Stimulated activated CD4-positive, alpha-beta T cell treated with anti-CD3 and anti-CD28 coated beads, Interleukin-12 subunit alpha, Interleukin-12 subunit beta, amount 100 ng/mL, for 24 hours (primary cell): Measurements from ENCODE around the gene ZFY.
A peak's percentile ranks its signal among the peaks of the same experiment; 100 is the strongest.

Experiments used
- DNase-seq, 2 experiments: peaks; one replicate each; pipeline ENCODE4 v3.0.0-alpha.2; 2020; ENCODE audit warnings: low read depth in 2 of 2

The ZFY gene

DNA sequence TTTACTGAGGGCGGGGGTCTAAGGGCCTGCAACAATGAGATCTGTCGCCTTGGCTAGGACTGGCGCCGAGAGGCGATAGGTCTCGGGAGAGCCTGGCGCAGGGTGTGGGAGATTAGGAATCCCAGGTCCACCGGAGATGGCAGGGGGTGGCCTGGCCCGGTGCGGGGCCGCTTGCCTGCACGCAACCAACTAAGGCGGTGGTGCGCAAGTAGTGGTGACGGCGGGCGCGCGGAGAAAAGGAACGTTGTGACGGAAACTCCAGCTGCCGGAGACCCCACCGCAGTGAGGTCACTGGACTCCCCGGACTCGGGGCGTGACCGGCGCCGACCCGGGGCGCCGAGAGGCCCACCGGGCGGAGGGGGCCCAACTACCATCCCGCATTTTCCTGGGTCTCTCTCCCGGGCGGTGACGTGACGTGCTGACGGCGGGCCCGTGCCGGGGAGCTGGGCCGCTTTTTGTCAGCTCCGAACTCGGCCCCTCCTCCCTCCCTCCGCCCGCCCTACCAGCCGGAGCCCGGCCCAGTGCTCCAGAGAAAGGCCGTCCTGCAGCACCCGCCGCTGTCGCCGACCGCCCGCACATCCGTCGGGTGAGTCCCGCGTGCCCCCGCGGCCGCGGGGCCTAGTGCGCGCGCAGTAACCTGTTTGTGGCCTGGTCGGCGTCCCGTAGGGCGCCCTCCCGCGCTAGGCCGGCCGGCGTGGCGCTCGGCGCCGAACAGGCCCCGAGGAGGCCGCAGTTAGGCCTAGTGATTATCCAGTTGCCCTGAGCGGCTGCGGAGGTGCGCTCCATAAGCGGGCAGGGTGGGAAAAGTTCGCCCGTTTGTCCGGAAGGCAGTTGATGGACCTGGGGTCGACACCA, at the start of gene ZFY:
Gene ZFY (plus strand): TSS at position 521 of the 855 bp plus-strand sequence. CDS start 18,556 bp downstream, outside the sequence.
- DNase-seq: peak; percentile 35 to 48

DNA sequence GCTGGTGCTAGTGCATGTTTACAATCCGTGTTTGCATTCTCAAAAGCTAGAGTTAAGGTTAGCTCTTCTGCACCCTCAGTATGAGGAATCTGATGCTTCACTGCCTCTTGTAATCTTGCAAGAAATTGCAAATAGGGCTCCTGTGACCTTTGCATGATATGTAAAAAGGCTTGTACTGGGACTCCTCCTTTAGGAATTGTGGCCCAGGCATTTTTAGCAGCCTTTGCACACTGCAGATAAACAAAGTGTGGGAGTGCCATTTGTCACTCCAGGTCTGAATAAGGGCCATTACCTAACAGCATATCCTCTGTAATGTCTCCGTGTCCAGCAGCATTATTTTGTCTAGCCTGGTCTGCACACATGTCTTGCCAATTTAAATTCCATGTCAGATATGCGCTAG, 49.3 kb upstream of the ZFY start:
- no peak for DNase-seq

DNA sequence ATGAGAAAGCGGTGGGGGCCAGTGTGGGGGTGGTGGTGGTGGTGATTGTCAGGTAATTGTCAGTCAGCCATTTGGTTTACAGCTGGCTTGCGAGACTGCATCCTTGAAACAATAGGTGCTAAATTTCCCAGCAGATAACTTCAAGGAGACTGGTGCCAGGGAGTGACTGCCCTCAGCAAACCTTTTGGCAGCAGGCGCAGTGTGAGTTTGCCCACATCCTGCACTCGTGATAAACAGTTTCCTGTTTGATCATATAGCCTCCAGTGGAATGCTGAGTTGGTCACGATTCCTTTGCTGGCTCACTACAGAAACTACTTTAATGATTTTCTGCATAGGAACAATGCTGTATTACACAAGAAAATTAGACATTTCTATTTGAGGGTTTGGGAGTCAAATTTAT, 47.8 kb upstream of the ZFY start:
- no peak for DNase-seq

DNA sequence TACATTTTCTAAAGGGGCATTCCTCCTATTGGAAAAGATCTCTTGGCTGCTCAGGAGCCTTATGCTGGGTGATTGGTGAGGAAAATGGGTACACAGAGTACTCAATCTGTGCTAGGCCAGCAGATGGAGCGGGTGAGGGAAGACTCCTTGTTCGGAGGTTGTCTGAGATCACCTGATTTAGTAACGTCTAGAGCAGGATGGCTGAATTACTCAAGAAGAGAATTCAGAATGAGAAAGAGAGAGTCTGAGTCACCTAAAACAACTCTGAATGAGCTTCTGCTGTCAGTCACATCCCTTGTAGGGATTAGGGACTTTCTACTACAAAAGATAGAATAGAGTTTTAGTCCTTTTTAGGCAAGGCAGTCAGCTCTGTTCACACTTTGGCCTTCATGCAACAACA, 47.2 kb upstream of the ZFY start:
- DNase-seq: no peak

DNA sequence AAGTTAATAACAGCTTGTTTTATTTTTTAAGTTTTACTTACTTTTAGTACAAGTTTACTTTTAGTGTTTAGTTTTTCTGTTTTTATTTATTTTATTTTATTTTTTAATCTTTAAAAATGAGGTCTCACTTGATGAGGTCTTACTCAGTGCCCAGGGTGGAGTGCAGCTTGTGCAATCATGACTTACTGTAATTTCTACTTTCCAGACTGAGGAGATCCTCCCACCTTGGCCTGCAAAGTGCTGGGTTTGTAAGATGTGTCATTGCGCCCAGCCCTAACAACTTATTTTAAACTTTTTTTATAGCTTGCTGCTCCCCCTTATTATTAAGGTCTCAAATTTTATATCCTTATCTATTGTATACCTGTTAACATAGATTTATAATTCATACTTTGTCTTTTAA, 41.7 kb upstream of the ZFY start:
- DNase-seq: no peak

DNA sequence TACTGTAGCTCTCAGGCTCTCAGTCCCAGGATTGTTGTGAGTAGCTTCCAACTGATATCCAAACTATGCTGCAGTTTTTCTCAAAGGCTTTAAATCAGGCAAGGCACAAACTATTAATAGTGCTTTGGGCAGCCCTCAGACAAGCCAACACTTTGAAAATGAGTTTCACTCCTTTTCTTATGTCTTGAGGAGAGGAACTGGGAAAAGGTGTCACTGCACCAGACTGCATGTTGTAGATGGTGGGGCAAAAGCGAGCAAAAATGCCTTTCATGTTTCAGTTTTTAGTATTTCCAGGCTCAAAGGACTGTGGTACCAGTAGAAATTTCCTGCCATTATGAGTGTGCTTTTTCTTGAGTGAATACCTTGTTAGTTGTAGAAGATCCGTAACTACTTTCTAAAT, 39.1 kb upstream of the ZFY start:
- DNase-seq: no peak

DNA sequence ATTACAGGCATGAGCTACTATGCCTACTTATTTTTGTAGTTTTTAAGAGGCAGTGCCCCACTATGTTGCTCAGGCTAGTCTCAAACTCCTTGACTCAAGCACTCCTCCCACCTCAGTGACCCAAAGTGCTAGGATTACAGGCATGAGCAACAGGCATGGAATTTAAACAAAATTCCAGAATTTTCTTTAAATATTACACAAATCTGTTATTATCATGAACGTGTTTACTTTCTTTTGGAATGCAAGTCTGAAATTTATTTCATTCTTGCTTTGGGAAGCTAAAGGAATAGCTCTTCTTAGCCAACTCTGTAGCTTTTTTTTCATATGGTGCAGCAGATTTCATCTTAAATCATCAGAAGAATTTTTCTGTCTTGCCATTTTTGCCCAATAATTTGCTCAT, 27.8 kb upstream of the ZFY start:
- no peak for DNase-seq

DNA sequence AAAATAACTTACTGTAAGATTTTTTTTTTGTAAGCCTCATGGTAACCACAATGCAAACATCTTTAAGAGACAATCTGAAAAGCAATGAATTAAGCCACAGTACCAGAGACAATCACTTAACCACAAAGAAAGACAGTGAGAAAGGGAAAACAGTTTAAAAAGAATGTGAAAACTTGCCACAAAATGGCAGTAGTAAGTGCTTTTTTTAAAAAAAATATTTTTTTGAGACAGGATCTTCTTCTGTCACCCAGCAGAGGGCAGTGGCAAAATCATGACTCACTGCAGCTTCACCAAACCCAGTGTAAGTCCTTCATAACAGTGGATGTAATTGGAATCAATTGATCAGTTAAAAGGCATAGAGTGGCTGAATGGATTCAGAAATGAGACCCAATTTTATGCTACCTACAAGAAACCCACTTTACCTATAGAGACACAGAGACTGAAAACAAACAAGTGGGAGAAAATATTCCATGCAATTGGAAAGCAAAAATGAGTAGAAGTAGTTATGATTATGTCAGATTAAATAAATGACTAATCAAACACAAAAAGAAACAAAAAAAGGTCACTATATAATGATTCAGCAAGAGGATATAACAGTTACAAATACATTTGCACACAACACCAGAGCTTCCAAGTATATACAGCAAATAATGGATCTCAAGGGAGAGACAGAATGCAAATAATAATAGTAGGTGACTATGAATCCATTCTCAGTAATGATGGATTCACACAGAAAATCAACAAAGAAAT, 21.9 kb upstream of the ZFY start:
- DNase-seq: no peak

DNA sequence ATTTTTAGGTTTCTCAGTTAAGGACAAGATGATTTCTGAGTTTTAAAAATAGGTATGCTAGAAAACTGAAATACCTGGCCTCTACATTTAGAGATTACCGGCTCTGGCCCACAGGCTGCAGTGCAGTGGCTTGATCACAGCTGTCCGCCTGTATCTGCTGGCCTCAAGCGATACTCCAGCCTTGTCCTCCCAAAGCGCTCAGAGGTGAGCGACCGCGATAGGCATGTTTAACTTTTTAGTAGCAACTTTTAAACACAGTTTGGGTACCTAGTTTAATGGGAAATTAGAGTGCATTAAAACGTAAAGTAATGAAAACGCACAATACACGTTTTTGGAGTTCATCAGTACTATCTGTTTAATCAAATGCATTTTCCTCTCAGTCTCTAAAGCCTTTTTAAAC, 1.1 kb upstream of the ZFY start:
- no peak for DNase-seq

DNA sequence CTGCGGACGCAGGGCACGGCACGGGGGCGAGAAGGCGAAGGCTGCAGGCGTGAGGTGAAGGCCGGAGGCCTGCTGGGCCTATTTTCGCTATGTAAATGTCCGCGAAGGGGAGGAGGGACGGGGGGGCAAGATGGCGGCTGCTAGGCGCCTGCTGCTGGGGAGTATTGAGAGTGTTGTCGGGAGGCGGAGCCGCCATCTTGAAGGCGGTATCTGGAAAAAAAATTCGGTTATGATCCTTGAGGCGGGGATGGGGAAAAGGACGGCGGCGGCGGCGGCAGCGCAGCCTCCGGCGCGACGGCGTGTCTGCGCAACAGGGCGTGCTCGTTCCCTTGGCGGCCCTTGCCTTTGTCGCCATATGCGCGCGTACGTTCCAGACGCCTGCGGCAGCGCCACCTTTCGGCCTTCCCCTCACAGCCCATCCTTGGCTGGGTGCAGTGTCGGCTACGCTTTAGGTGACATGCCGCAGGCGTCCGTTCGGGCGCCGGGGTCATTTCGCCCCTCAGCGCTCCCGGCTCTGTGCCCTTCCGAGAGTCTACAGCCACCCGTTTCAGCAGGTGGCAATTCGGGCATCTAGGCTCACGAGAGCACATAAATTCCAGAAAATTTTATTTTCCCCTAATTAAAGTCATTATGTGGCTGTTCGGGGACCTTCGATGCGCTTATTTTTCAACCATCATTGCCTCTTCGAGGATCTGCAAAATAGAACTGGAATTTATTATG, 695 bp downstream of the ZFY start:
- DNase-seq: peak; percentile 65 to 77

DNA sequence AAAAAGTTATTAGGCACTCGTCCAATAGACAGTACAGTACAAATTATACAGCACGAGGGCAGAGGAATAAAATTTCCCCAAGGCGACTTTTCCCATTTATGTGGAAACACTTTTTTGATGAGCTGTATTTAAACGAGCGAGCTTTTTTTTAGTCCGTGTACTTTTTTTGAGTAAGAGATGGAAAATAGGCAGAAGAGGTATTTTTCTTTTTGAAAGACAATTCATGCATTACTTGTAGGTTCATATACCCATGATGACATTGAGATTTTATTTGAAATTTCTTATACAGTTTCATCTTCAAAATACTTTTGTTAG, 1.2 kb downstream of the ZFY start:
- no peak for DNase-seq

DNA sequence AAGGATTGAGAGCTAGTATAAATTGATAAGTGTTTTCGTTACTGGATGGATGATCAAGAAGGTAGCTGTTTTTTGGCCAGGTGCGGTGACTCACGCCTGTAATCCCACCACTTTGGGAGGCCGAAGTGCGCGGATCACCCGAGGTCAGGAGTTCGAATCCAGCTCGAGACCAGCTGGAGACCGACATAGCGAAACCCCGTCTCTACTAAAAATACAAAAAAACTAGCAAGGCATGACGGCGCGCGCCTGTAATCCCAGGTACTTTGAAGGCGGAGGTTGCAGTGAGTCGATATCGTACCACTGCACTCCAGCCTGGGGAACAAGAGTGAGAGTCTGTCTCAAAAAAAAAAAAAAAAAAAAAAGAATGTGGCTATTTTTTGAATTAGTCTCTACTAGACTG, 2.0 kb downstream of the ZFY start:
- no peak for DNase-seq

DNA sequence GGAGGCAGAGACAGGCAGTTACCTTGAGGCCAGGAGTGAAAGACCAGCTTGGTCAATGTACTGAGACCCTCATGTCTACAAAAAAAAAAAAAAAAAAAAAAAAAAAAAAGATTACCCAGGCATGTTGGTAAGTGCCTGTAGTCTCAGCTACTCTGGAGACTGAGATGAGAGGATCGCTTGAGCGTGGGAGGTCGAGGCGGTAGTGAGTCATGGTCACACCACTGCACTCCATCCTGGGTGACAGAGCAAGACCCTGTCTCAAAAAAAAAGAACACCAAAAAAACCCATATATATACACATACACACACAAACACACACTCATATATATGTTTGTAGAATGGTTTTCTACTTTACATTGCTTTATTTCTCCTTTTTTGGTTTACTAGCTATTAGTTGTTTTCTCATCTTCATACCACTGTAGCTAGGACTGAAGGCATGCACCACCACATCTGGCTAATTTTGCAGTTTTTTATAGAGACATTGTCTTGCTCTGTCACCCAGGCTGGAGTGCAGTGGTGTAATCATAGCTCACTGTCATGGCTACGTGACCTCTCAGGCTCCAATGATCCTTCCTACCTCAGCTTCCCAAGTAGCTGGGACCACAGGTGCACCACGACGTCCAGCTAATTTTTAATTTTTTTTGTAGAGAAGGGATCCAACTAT, 14.5 kb downstream of the ZFY start:
- DNase-seq: no peak

DNA sequence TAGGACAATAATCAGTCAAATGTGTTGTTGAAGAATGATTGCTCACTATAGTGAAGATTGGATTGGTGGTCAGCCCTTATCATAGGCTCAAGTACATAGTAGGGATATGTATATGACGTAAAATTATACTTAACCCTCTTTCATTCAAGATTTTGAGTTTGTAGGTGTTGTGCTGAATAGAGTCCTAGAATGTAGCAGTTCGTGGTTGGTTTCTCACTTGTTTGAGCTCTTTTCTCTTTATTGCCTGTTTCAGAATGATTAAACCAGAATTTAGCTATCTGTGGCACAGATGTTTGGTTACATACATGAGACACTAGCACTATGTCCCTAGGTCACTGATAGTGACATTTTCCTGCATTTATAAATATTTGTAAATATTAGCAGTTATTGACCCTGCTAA, 15.5 kb downstream of the ZFY start:
- DNase-seq: no peak

DNA sequence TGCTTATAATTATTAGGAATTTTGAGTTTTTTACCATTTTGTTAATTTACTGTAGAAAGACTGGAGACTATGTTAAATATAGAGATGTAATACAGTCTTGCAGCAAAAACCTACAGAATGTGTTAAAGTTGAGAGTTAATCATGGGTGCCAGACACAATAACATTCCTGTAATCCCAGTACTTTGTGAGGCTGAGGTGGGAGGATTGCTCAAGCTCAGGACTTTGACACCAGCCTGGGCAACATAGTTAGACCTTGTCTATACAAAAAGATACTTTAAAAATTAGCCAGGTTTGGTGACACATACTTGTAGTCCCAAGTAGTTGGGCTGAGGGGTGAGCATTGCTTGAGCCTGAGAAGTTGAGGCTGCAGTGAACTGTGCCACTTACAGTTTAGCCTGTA, 17.7 kb downstream of the ZFY start:
- no peak for DNase-seq

DNA sequence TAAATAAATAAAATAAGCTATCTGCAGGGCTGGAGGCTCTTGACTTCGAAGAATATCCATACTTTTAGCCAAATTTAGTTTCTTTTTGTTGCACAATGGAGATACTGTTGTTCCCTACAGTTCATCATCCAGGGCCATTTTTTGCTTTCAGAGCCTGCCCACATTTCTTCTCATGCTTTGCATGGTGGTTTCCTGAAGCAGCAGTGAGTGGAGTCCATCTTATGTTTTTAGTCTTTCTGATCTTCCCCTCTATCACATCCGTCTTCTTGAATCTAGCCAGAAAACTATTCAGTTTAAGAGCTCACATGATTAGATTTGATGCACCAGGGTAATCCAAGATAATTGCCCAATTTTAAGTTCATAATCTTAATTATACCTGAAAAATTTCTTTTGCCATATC, 19.6 kb downstream of the ZFY start:
- no peak for DNase-seq

DNA sequence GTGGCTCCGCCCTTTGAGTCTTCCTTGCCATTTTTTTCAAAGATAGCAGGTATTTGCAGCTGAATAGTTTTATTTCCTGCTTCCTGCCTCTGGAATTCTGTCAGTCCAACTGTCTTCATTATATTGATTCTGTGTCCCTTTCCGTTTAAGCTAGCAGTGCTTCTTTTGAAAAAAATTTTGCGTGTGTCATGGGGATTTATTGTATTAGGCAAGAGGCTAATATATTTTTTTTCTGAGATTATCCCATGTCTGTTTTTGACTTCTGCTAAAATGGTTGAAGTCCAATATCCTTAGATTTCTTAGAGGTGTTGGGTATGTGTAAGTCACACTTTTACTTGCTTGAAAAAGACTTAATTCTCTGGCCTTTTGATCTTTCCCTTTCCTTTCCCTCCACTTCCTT, 20.4 kb downstream of the ZFY start:
- DNase-seq: no peak

DNA sequence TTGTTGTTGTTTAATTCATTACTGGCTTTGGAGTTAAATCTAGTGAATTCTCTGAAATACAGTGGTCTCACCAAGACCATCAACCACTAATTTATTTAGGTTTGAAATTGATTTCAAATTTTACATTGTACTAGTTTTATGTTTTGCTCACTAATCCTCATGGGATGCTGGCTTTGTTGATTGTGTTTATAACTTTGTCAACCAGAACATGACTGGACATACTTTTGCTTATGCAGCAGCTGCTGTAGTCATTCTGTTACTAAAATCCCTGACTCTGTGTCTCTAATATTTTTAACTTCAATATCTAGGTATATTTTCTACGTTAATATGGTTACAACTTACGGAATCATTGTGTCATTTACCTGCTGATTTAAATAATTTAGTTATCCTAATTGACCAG, 26.9 kb downstream of the ZFY start:
- DNase-seq: no peak

DNA sequence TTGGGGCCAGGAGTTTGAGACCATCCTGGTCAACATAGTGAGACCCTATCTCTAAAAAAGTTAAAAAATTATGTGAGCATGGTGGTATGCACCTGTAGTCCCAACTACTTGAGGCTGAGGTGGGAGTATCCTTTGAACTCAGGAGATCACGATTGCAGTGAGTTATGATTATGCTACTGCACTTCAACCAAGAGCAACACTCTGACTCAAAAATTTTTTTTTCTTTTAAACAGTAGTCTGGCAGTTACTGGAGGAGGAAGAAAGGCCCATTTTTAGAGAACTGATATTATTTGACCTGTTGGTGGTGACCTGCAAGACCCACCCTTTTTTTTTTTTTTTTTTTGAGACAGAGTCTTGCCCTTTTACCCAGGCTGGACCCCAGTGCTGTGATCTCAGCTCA, 29.6 kb downstream of the ZFY start:
- no peak for DNase-seq

DNA sequence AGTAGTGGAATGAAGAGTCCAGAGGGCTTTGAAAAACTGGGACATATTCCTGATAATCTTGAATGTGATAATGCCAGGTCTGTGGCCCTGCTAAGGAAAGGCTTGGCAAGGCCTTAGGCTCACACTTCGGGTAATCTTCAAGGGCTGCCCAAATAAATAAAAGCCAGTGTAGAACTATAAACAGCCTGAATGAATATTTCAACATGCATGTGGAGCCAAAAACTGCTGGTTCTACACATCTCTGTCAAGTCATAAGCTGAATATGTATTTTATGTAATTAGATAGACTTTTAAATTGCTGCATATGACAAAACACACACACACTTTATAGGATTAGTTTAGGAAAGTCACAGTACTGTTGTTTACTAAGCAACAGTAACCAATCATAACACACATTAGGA, 30.4 kb downstream of the ZFY start:
- no peak for DNase-seq

DNA sequence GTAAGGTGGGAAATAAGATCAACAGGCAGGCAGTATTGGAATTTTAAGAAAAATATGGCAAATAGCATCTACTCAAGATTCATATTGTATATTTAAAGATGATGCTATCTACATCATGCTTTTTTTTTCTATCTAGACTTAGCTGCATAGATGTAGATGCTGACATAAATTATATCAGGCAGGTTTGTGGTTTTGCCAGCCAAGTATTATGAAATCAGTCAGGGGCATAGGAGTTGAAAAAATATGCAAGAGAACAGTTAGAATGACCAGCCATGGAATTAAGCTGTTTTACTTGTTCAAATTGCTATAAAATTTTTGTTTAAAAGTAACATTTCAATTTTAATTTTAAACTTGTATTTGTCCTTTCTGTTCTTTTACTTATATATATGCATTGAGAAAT, 34.4 kb downstream of the ZFY start:
- no peak for DNase-seq

DNA sequence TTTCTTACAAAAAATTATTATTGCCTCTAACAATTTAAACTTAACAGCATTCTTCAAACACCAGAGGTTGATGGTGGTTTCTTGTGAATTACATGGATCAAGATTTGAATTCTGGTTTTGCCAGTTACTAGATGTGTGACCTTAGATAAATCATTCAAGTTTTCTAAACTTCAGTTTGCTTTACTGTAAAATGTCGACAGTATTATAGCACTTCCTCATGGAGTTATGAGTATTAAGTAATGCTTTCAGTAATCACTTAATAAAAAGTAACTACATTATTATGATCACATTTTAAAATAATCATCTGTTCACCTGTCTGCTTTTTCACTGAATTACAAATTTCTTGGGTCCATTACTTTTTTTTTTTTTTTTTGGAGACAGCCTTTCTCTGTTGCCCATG, 37.5 kb downstream of the ZFY start:
- no peak for DNase-seq
